Adipocyte (in vitro differentiated cells): ENCODE data around the gene CRMP1.
A peak's percentile ranks its signal among the peaks of the same experiment; 100 is the strongest.
"Not testable (repeated sequence)": the region's sequence is repeated elsewhere in the genome, so short reads cannot be mapped to it uniquely, and the experiment has no call there.

Experiments used
- DNase-seq: peaks from one replicate; pipeline ENCODE4 v3.0.0-alpha.2; 2015; ENCODE audit warnings: low read depth
- H3K27me3 ChIP-seq: replicated peaks from 2 replicates; pipeline ENCODE4 v1.7.0; 2013; ENCODE audit warnings: mild to moderate bottlenecking, low read length, moderate library complexity; ENCODE audit not compliant: control insufficient read depth, insufficient read depth
- H3K36me3 ChIP-seq: 2 replicates; pipeline ENCODE4 v1.7.0; 2013; ENCODE audit warnings: low read length, mild to moderate bottlenecking, moderate library complexity; ENCODE audit not compliant: control insufficient read depth, insufficient read depth, severe bottlenecking
- H3K4me1 ChIP-seq: 2 replicates; pipeline ENCODE4 v1.7.0; 2013; ENCODE audit warnings: mild to moderate bottlenecking, low read length, moderate library complexity; ENCODE audit not compliant: control insufficient read depth, insufficient read depth
- H3K4me3 ChIP-seq: 2 replicates; pipeline ENCODE4 v1.7.0; 2013; ENCODE audit warnings: mild to moderate bottlenecking, low read length, moderate library complexity
- H3K9ac ChIP-seq: 2 replicates; pipeline ENCODE4 v1.7.0; 2013; ENCODE audit warnings: mild to moderate bottlenecking, low read length, moderate library complexity
- H3K9me3 ChIP-seq: 2 replicates; pipeline ENCODE4 v1.7.0; 2013; ENCODE audit warnings: mild to moderate bottlenecking, low read length, moderate library complexity; ENCODE audit not compliant: control insufficient read depth

CRMP1 gene

DNA sequence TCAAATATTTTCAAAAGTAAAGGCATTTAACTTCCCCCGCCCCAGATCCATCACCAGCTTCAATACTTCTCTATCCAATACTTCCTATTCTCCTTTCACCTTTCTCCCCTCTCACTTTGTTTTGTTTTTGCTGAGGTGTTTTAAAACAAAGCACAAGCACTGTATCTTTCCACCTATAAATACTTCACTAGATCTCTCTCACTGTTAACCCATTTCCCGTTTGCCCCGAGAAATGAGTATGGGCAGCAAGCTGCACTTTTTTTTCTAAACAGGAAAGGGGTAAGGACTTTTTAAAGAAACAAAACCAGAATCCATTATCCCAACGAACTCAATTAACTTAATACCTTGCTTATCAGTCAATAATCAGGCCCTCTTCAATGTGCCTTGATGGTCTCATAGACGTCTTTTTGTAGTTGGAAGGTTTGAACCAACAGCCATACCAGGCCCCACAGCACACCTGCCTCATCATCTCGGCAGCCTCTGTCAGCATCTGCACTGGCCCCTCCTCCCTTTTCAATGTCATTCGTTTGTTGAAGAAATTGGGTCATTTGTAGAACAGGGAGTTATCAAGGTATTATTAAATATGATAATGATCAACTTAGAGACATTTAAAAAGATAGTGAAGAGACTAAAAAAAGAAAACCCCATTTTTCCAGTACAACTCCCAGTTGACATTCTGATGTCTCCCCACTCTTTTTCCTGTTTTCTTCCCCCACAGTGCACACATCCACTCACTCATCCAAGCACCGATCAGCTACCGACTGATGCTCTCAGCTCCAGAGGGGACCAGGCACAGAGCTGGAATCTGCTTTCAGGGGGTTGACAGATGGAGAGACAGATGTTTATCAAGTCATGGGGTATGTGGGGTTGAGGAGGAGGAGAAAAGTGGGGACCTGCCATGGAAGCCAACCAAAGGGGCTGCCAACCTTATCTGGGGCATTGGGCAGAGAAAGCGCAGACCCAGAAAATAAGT lies 25.8 kb downstream of the CRMP1 start:
- no peak overlapping the region for H3K4me3 ChIP-seq
- no peak for DNase-seq
- no peaks in the 10 kb centered on the region for H3K9me3 ChIP-seq
- peaks cover 6% of the 10 kb centered on the region for H3K4me1 ChIP-seq
- H3K9ac ChIP-seq = no peak overlapping the region
- H3K27me3 ChIP-seq = peaks cover 43% of the 10 kb centered on the region
- H3K36me3 ChIP-seq = no peaks in the 10 kb centered on the region

DNA sequence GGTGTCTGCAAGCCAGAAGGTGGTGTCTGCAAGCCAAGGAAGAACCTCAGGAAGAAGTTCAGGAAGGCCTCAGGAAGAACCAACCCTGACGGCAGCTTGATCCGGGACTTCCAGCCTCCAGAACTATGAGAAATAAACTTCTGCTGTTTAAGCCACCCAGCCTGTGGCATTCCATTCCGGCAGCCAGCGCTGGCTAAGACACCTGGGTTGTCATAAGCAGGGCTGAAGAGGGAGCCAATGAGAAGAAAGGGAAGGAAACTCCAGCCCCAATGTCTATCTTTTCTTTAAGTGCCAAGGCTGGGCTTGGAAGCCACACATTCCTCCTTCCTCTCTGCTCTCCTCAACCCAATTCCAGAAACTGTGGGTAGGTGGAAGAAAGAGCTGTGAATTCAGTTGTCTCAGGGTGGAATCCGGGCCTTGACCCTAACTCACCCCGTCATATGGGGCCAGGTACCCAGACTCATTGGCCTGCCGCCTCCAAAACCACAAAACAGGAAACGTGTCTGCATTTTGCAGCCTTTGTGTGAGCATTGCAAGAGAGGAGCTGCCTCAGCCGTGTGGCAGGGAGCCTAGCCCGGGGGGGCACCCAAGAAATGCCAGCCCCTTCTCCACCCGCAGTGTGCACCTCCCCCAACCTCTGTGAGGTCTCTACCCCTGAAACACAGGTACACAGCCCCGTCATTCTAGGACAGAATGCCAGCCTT lies 26.8 kb downstream of the CRMP1 start:
- H3K9ac ChIP-seq = no peak overlapping the region
- no peaks in the 10 kb centered on the region for H3K36me3 ChIP-seq
- peaks cover 54% of the 10 kb centered on the region for H3K27me3 ChIP-seq
- no peaks in the 10 kb centered on the region for H3K9me3 ChIP-seq
- H3K4me3 ChIP-seq = no peak overlapping the region
- DNase-seq = no peak
- H3K4me1 ChIP-seq = peaks cover 6% of the 10 kb centered on the region

DNA sequence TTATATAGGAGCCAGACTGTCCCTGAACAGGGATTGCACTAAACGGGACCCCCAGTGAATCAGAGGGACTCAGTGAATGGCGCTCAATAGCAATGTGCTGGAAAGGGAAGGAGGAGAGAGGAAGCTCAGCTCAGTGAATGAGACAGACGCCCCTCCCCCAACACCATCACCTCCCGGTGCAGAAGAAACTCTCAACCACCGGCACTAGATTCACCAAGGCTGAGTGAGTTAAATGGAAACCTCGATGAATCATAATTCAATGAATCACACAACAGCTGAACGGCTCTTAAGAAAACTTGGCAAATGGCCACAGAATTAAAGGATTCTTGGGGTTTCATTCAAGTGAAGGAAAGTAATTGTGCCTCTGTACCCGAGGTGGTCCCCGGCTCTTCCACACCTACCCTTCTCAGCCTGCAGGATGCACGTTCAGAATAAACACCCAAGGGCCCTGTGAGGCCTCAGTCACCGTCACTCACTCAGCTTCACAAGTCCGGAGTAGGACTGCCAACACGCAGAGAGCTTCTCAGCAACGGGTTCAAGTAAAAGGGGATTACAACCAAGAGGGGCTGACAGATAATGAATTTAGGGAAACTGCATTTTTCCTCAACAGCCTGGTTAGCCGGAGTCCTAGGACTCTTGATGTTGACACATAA lies 29.3 kb downstream of the CRMP1 start:
- Histone ChIP-seq H3K36me3 (no peaks in the 10 kb centered on the region), H3K4me1 (peaks cover 6% of the 10 kb centered on the region)

DNA sequence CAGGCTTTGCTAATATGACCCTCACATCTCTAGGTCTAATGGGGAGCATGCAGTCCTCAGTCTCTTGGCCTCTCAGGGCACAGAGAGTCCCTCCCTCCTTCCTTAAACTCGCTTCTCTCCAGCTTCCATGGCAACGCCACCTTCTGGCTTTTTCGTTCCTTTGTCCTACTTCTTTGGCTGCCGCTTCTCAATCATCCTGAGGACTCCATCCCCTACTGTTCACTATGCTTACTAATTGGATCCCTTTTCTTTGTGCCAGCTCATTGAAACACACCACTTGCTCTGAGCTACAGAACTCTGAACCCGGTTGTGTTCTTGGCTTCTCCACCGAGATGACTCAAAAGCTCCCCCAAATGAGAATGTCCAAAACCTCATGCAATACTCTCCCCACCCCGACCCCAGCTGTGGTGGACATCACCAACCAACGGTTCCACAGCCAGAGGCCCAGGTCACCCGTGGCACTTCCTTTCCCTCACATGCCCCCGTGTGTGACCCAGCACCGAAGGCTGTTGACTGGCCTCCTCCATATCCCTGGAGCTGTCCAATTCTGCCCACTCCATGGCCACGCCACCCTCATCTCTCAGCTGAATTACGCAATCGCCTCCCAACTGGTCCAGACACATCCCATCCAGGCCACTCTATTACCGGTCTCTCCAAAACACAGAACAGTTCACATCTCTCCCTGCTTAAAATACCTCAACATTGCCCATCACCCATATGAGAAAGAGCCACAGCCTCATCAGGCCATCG lies 34.7 kb downstream of the CRMP1 start:
- H3K27me3 ChIP-seq = peaks cover 20% of the 10 kb centered on the region
- H3K9me3 ChIP-seq = peaks cover 6% of the 10 kb centered on the region
- H3K4me1 ChIP-seq = peaks cover under 1% of the 10 kb centered on the region
- H3K9ac ChIP-seq = no peak overlapping the region
- H3K4me3 ChIP-seq = no peak overlapping the region
- no peaks in the 10 kb centered on the region for H3K36me3 ChIP-seq
- DNase-seq = no peak

More for the DNA sequence above, 29.3 kb downstream of the CRMP1 start:
- peak; percentile 63 for DNase-seq
- Histone ChIP-seq H3K9me3 (peaks cover 6% of the 10 kb centered on the region), H3K4me3 (no peak overlapping the region), H3K27me3 (peaks cover 53% of the 10 kb centered on the region), H3K9ac (no peak overlapping the region)

DNA sequence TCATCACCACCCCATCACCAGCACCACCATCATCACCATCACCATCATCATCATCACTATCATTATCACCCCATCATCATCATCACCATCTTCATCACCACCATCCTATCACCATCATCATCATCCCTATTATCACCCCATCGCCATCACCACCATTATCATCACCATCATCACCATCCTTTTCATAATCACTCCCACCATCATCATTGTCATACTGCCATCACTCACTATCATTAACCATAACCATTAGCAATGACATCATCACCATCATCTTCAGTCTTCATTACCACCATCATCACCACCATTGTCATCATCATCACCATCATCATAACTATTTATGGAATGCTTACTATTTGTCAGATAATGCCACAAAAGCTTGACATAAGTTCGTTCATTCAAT lies 35.7 kb downstream of the CRMP1 start:
- DNase-seq = no peak
- no peaks in the 10 kb centered on the region for H3K4me1 ChIP-seq
- no peaks in the 10 kb centered on the region for H3K36me3 ChIP-seq
- H3K27me3 ChIP-seq = peaks cover 19% of the 10 kb centered on the region
- H3K4me3 ChIP-seq = no peak overlapping the region
- H3K9ac ChIP-seq = no peak overlapping the region
- H3K9me3 ChIP-seq = peaks cover 6% of the 10 kb centered on the region

- not testable (repeated sequence) for H3K9ac ChIP-seq, H3K36me3 ChIP-seq, DNase-seq, H3K4me1 ChIP-seq, H3K4me3 ChIP-seq, H3K9me3 ChIP-seq
- H3K27me3 ChIP-seq = peaks cover 19% of the 10 kb centered on the region
These were observed 36.5 kb downstream of the CRMP1 start for GRCh38 chr4:5856362-5856761.

GRCh38 chr4:5854929-5855328 lies 38.0 kb downstream of the CRMP1 start:
- H3K9me3 ChIP-seq = peaks cover 1% of the 10 kb centered on the region
- DNase-seq = no peak
- no peaks in the 10 kb centered on the region for H3K4me1 ChIP-seq
- no peak overlapping the region for H3K9ac ChIP-seq
- H3K27me3 ChIP-seq = peaks cover 21% of the 10 kb centered on the region
- no peak overlapping the region for H3K4me3 ChIP-seq
- H3K36me3 ChIP-seq = no peaks in the 10 kb centered on the region

GRCh38 chr4:5852523-5853202 lies 40.2 kb downstream of the CRMP1 start:
- no peaks in the 10 kb centered on the region for H3K4me1 ChIP-seq
- H3K36me3 ChIP-seq = no peaks in the 10 kb centered on the region
- H3K4me3 ChIP-seq = no peak overlapping the region

DNA sequence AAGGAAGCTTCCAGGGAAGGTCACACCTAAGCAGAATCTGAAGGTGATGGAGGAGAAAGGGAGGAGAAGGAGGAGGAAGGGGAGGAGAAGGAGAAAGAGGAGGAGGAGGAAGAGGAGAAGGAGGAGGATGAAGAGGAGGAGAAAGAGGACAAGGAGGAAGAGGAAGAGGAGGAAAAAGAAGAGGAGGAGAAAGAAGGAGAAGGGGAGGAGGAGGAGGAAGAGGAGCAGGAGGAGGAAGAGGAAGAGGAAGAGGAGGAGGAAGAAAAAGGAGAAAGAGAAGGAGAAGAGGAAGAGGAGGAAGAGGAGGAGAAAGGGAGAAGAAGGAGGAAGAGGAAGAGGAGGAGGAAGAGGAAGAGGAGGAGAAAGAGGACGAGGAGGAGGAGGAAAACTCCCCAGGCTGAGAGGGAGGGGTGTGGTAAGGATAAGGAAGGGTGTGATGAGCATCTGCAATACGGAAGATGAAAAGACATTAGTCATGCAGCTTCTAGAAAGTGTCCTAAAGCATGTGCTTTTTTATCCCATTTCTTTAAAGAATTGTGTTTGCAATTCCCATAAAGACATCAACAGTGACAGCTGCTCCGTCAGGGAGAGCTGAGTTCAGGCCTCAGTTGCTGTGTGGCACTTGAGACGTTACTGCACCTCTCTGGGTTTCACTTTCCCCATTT lies 41.1 kb downstream of the CRMP1 start:
- DNase-seq = no peak
- Histone ChIP-seq H3K4me3 (no peak overlapping the region), H3K36me3 (no peaks in the 10 kb centered on the region), H3K4me1 (no peaks in the 10 kb centered on the region), H3K9ac (no peak overlapping the region), H3K9me3 (peaks cover 3% of the 10 kb centered on the region), H3K27me3 (peaks cover 43% of the 10 kb centered on the region)

More at GRCh38 chr4:5852523-5853202, 40.2 kb downstream of the CRMP1 start:
- Histone ChIP-seq H3K27me3 (peaks cover 36% of the 10 kb centered on the region), H3K9me3 (no peaks in the 10 kb centered on the region), H3K9ac (no peak overlapping the region)
- DNase-seq = no peak
